Osteocyte (in vitro differentiated cells): ENCODE measurements around the gene SF3B3. TPM values are rescaled to one million over a fixed set of nuclear protein-coding genes. Genes with fewer than 3 reads are reported as not detected.

ENCODE experiments used
- DNase-seq: peaks from one replicate; pipeline ENCODE4 v3.0.0; 2021; ENCODE audit warnings: mixed read lengths; ENCODE audit not compliant: unreplicated experiment; ENCODE audit errors: extremely low spot score
- H3K27ac Mint-ChIP-seq: one replicate; pipeline ENCODE4 v1.8.0; 2021; ENCODE audit warnings: mild to moderate bottlenecking, mixed read lengths; ENCODE audit not compliant: unreplicated experiment
- H3K27me3 Mint-ChIP-seq: one replicate; pipeline ENCODE4 v1.8.0; 2021; ENCODE audit warnings: mixed read lengths; ENCODE audit not compliant: unreplicated experiment
- H3K36me3 Mint-ChIP-seq: one replicate; pipeline ENCODE4 v1.8.0; 2021; ENCODE audit warnings: mixed read lengths; ENCODE audit not compliant: unreplicated experiment
- H3K4me1 Mint-ChIP-seq: one replicate; pipeline ENCODE4 v1.8.0; 2021; ENCODE audit warnings: mixed read lengths; ENCODE audit not compliant: unreplicated experiment
- H3K4me3 Mint-ChIP-seq: one replicate; pipeline ENCODE4 v1.8.0; 2021; ENCODE audit warnings: mild to moderate bottlenecking, moderate library complexity, mixed read lengths; ENCODE audit not compliant: unreplicated experiment
- H3K9me3 Mint-ChIP-seq: one replicate; pipeline ENCODE4 v1.8.0; 2021; ENCODE audit warnings: mixed read lengths; ENCODE audit not compliant: unreplicated experiment
- CTCF ChIP-seq: fragments of 200-600 bp; sonication (generic); IDR thresholded peaks from 2 replicates; pipeline ENCODE4 v1.5.0; 2021; ENCODE audit warnings: antibody characterized with exemption, mild to moderate bottlenecking, moderate library complexity
- total RNA-seq: library from RNA; stranded (reverse); gene quantifications from 2 replicates; pipeline ENCODE4 v1.2.1, GENCODE V29; 2021

The SF3B3 gene
- total RNA-seq, 1 donor from 2014 or later: 307 TPM

DNA sequence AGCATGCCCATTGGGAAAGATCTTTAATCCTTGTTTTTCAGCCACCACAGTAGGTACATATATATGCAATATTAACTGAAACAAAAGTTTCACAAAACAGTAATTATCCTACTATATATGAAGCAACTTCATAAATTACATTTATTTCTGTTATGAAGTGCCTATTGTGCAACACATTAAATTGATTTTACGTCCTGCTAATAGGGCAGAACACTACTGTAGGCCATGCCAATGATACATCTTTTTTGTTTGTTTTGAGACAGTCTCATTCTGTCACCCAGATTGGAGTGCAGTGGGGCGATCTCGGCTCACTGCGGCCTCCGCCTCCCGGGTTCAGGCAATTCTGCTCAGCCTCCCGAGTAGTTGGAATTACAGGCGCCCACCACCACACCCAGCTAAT, 29.1 kb downstream of the SF3B3 start:
- no peak overlapping the region for H3K4me3 Mint-ChIP-seq
- no peaks in the 10 kb centered on the region for H3K9me3 Mint-ChIP-seq
- no peak for DNase-seq
- H3K4me1 Mint-ChIP-seq: peaks cover 24% of the 10 kb centered on the region
- peaks cover 70% of the 10 kb centered on the region for H3K36me3 Mint-ChIP-seq
- TF ChIP-seq CTCF: no peak
- no peak overlapping the region for H3K27ac Mint-ChIP-seq
- no peaks in the 10 kb centered on the region for H3K27me3 Mint-ChIP-seq

DNA sequence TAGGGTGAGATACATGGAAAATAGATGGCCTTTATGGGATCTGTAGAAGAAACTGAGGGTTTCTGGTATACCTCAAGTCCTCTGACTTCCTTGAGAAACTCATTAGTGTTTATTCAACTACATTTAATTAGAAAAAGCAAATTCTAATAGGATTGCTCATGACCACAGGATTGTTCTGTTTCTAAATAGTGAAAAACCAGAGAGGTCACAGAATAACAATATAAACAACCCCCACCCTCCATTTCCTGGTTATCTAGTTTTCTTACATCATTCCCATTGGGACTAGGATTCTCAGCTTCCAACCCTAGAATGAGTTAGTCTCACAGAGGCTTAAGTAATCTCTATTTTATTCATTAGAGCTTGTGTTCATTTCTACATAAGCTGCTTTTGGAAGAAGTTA, 30.0 kb downstream of the SF3B3 start:
- Mint-ChIP-seq H3K36me3 (peaks cover 65% of the 10 kb centered on the region), H3K4me3 (no peak overlapping the region), H3K4me1 (peaks cover 24% of the 10 kb centered on the region), H3K27ac (peak overlapping the region; percentile 64), H3K27me3 (no peaks in the 10 kb centered on the region), H3K9me3 (no peaks in the 10 kb centered on the region)
- TF ChIP-seq CTCF: no peak
- DNase-seq: no peak

- Mint-ChIP-seq H3K36me3 (peaks cover 58% of the 10 kb centered on the region), H3K9me3 (no peaks in the 10 kb centered on the region), H3K27ac (peak overlapping the region; percentile 63), H3K4me3 (no peak overlapping the region), H3K4me1 (peaks cover 24% of the 10 kb centered on the region), H3K27me3 (no peaks in the 10 kb centered on the region)
- DNase-seq: no peak
- no peak for TF ChIP-seq CTCF
Observed at GRCh38 chr16:70556063-70556462, 32.4 kb downstream of the SF3B3 start.

DNA sequence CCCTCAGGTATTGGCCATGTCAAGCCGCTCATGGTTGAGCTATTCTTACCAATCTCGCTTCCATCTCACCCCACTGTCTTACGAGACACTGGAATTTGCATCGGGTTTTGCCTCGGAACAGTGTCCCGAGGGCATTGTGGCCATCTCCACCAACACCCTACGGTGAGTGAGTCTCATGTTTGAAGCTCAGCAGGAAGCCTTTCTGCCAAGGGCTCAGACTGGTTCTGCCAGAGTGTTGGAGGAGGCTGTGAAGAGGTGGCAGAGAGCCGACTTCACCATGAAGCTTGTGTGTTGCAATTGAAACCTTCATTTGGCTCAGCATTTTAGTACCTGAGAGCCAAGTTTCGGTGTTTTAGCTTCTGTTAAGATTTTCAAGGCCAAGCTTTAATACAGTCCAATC, 38.0 kb downstream of the SF3B3 start:
- Mint-ChIP-seq H3K4me1 (no peaks in the 10 kb centered on the region), H3K4me3 (no peak overlapping the region), H3K27me3 (no peaks in the 10 kb centered on the region), H3K36me3 (peaks cover 66% of the 10 kb centered on the region), H3K27ac (peak overlapping the region; percentile 48), H3K9me3 (no peaks in the 10 kb centered on the region)
- no peak for TF ChIP-seq CTCF
- DNase-seq: no peak

DNA sequence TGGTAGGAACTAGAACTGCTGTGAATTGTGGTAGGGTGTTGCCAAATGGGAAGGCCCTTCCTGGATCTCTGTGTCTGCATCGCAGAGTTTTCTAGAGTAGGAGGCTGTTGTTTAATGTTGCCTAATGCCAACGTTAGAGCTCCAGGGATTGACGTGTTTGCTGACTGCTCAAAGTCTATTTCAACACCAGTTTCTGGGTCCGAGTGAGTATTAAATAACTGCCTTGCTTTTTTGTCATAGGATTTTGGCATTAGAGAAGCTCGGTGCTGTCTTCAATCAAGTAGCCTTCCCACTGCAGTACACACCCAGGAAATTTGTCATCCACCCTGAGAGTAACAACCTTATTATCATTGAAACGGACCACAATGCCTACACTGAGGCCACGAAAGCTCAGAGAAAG, 40.0 kb downstream of the SF3B3 start:
- Mint-ChIP-seq H3K27me3 (no peaks in the 10 kb centered on the region), H3K9me3 (no peaks in the 10 kb centered on the region), H3K36me3 (peaks cover 69% of the 10 kb centered on the region), H3K27ac (no peak overlapping the region), H3K4me3 (no peak overlapping the region), H3K4me1 (peaks cover 4% of the 10 kb centered on the region)
- TF ChIP-seq CTCF: no peak
- no peak for DNase-seq
